Posterior cingulate gyrus (tissue), 11 donors: ENCODE data around the gene C1orf226.
A peak's percentile ranks its signal among the peaks of the same experiment; 100 is the strongest.
"Not testable (repeated sequence)": the region's sequence is repeated elsewhere in the genome, so short reads cannot be mapped to it uniquely, and the experiment has no call there.

ENCODE experiments used
- DNase-seq, 10 donors: peaks; one replicate each; pipeline versions ENCODE4 v3.0.0 to v3.0.0-alpha.2; 2020 to 2021; ENCODE audit warnings: mixed read lengths in 3 of 10
- intact Hi-C: fragments of 100-400 bp; cut with DNase I; formaldehyde crosslinking; loops from one replicate; pipeline ENCODE4 v1.15.1; 2023

C1orf226 gene

GRCh38 chr1:162404550-162405160, 23.1 kb downstream of the C1orf226 start:
- intact Hi-C loops, result no loop called here
- DNase-seq, result no peak

GRCh38 chr1:162405800-162406199, 24.3 kb downstream of the C1orf226 start:
- DNase-seq, result no peak
- intact Hi-C loops, result no loop called here

- no peak for DNase-seq
- intact Hi-C loops, result no loop called here
Measured at GRCh38 chr1:162406811-162407210, 25.3 kb downstream of the C1orf226 start.

- DNase-seq, result no peak
- intact Hi-C loops, result no loop called here
Measured at GRCh38 chr1:162407539-162407938, 26.0 kb downstream of the C1orf226 start.

- intact Hi-C loops, result no loop called here
- DNase-seq, result no peak
Measured at GRCh38 chr1:162412002-162412401, 30.5 kb downstream of the C1orf226 start, which contains the start of gene SH2D1B. Gene SH2D1B, minus strand, starts transcription at chr1:162412136. Its CDS starts 120 bp downstream, at chr1:162412016.

- no peak for DNase-seq
- intact Hi-C loops, result no loop called here
Measured at GRCh38 chr1:162416215-162416614, 34.7 kb downstream of the C1orf226 start.

- intact Hi-C loops, result no loop called here
- DNase-seq, result no peak
Measured at GRCh38 chr1:162416909-162417308, 35.4 kb downstream of the C1orf226 start.

GRCh38 chr1:162417650-162418049, 36.1 kb downstream of the C1orf226 start:
- DNase-seq, result no peak
- intact Hi-C loops, result no loop called here

GRCh38 chr1:162418584-162418983, 37.1 kb downstream of the C1orf226 start:
- DNase-seq, intact Hi-C loops: not testable (repeated sequence)

GRCh38 chr1:162419450-162419931, 38.0 kb downstream of the C1orf226 start:
- intact Hi-C loops, result not testable (repeated sequence)

GRCh38 chr1:162420120-162420519, 38.6 kb downstream of the C1orf226 start:
- intact Hi-C loops, result no loop called here

More at GRCh38 chr1:162419450-162419931, 38.0 kb downstream of the C1orf226 start:
- DNase-seq, result not testable (repeated sequence)

GRCh38 chr1:162421258-162422164, 40.0 kb downstream of the C1orf226 start:
- DNase-seq, result no peak
- intact Hi-C loops, result no loop called here

More at GRCh38 chr1:162420120-162420519, 38.6 kb downstream of the C1orf226 start:
- DNase-seq, result no peak

- intact Hi-C loops, result no loop called here
Measured at GRCh38 chr1:162422662-162423375, 41.3 kb downstream of the C1orf226 start.

GRCh38 chr1:162430583-162430982, 49.1 kb downstream of the C1orf226 start:
- intact Hi-C loops, result no loop called here
- peak in 1 of 10 donors; percentile 25 for DNase-seq

More at GRCh38 chr1:162422662-162423375, 41.3 kb downstream of the C1orf226 start:
- no peak for DNase-seq

- intact Hi-C loops, DNase-seq: not testable (repeated sequence)
Measured at GRCh38 chr1:162432977-162433713, 51.6 kb downstream of the C1orf226 start.
